ENCODE results near the gene RAD51B.

RAD51B gene

GRCh38 chr14:68421116-68421515, 601.5 kb downstream of the RAD51B start:
- no peaks in the 10 kb centered on the region for H3K27me3 ChIP-seq (ENCODE audit: control insufficient read depth, insufficient read depth, low read length)
- H3K79me2 ChIP-seq: no peaks in the 10 kb centered on the region
- peaks cover 11% of the 10 kb centered on the region for H3K4me1 ChIP-seq
- H3K9ac ChIP-seq: no peak overlapping the region
- no peaks in the 10 kb centered on the region for H3K36me3 ChIP-seq (ENCODE audit: control insufficient read depth, insufficient read depth, low read length)
- no peak overlapping the region for H2AFZ ChIP-seq
- no peak overlapping the region for H3K27ac ChIP-seq
- H3K9me3 ChIP-seq (ENCODE audit: control insufficient read depth, low read length): no peaks in the 10 kb centered on the region
- TF ChIP-seq, protein P1, sequence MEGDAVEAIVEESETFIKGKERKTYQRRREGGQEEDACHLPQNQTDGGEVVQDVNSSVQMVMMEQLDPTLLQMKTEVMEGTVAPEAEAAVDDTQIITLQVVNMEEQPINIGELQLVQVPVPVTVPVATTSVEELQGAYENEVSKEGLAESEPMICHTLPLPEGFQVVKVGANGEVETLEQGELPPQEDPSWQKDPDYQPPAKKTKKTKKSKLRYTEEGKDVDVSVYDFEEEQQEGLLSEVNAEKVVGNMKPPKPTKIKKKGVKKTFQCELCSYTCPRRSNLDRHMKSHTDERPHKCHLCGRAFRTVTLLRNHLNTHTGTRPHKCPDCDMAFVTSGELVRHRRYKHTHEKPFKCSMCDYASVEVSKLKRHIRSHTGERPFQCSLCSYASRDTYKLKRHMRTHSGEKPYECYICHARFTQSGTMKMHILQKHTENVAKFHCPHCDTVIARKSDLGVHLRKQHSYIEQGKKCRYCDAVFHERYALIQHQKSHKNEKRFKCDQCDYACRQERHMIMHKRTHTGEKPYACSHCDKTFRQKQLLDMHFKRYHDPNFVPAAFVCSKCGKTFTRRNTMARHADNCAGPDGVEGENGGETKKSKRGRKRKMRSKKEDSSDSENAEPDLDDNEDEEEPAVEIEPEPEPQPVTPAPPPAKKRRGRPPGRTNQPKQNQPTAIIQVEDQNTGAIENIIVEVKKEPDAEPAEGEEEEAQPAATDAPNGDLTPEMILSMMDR (IDR thresholded peaks at IDR 0.05): no peak
- H3K4me2 ChIP-seq (ENCODE audit: low read length): no peak overlapping the region
- H3K4me3 ChIP-seq (ENCODE audit: low read depth, low read length): no peak overlapping the region

DNA sequence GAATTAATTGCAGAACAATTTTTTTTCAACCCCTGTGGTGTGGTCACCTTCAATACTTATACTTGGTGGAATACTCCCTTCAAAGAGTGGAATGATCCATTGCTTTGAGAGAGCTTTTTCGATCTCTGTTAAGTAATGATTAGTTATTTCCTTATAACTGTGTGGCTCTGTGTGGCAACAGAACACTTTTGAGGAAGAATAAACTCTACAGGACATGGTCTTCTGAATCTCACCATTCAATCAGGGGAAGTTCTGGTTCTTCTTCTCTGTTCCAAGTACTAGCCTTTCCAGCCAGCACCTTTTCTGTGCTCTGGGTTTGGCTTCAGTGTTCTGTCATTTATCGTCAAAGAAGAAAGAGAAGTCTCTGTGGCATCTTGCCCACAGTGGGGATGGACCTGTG, 604.1 kb downstream of the RAD51B start:
- Histone ChIP-seq H3K79me2 (no peaks in the 10 kb centered on the region), H3K4me3 (ENCODE audit: low read depth, low read length) (no peak overlapping the region), H2AFZ (no peak overlapping the region), H3K4me2 (ENCODE audit: low read length) (no peak overlapping the region), H3K9me3 (ENCODE audit: control insufficient read depth, low read length) (no peaks in the 10 kb centered on the region), H3K27ac (no peak overlapping the region), H3K36me3 (ENCODE audit: control insufficient read depth, insufficient read depth, low read length) (no peaks in the 10 kb centered on the region), H3K27me3 (ENCODE audit: control insufficient read depth, insufficient read depth, low read length) (no peaks in the 10 kb centered on the region), H3K9ac (no peak overlapping the region), H3K4me1 (peaks cover 9% of the 10 kb centered on the region)
- TF ChIP-seq, protein P1 (IDR thresholded peaks at IDR 0.05): no peak

- no peak overlapping the region for H3K9ac ChIP-seq
These were observed 605.0 kb downstream of the RAD51B start for GRCh38 chr14:68424443-68425172.

GRCh38 chr14:68426661-68427549, 607.3 kb downstream of the RAD51B start:
- Histone ChIP-seq H3K79me2 (no peaks in the 10 kb centered on the region), H3K9me3 (ENCODE audit: control insufficient read depth, low read length) (no peaks in the 10 kb centered on the region), H3K27ac (no peak overlapping the region), H2AFZ (no peak overlapping the region), H3K27me3 (ENCODE audit: control insufficient read depth, insufficient read depth, low read length) (no peaks in the 10 kb centered on the region), H3K4me2 (ENCODE audit: low read length) (no peak overlapping the region), H3K9ac (no peak overlapping the region), H3K36me3 (ENCODE audit: control insufficient read depth, insufficient read depth, low read length) (no peaks in the 10 kb centered on the region), H3K4me3 (ENCODE audit: low read depth, low read length) (no peak overlapping the region), H3K4me1 (no peaks in the 10 kb centered on the region)
- TF ChIP-seq, protein P1 (IDR thresholded peaks at IDR 0.05): no peak

More at GRCh38 chr14:68424443-68425172, 605.0 kb downstream of the RAD51B start:
- no peaks in the 10 kb centered on the region for H3K79me2 ChIP-seq
- TF ChIP-seq, protein P1 (IDR thresholded peaks at IDR 0.05): no peak
- H3K27ac ChIP-seq: no peak overlapping the region
- no peaks in the 10 kb centered on the region for H3K36me3 ChIP-seq (ENCODE audit: control insufficient read depth, insufficient read depth, low read length)
- H3K9me3 ChIP-seq (ENCODE audit: control insufficient read depth, low read length): no peaks in the 10 kb centered on the region
- H3K4me2 ChIP-seq (ENCODE audit: low read length): no peak overlapping the region
- peaks cover 4% of the 10 kb centered on the region for H3K4me1 ChIP-seq
- no peaks in the 10 kb centered on the region for H3K27me3 ChIP-seq (ENCODE audit: control insufficient read depth, insufficient read depth, low read length)
- H3K4me3 ChIP-seq (ENCODE audit: low read depth, low read length): no peak overlapping the region
- no peak overlapping the region for H2AFZ ChIP-seq

Data from parathyroid adenoma (tissue), 2 donors.